GM10248 (cell line): ENCODE measurements around the gene CDKN2D.
"Not testable (repeated sequence)": the region's sequence is repeated elsewhere in the genome, so short reads cannot be mapped to it uniquely, and the experiment has no call there.

Experiments
- CTCF ChIA-PET: fragments of 300-600 bp; sonication (Branson Sonifier 250); formaldehyde crosslinking; extraction: SDS; loops from one replicate; lab custom pipeline; 2021; ENCODE audit warnings: antibody characterized with exemption; lab: Yijun Ruan, JAX
- POLR2A ChIA-PET: fragments of 350-650 bp; sonication (Branson Sonifier 250); formaldehyde crosslinking; extraction: SDS; loops from one replicate; lab custom pipeline; 2020; ENCODE audit warnings: antibody characterized with exemption; lab: Yijun Ruan, JAX
- DNase-seq: peaks from one replicate; pipeline ENCODE4 v3.0.0; 2012; ENCODE audit errors: extremely low spot score
- CTCF ChIP-seq: IDR thresholded peaks from 2 replicates; pipeline ENCODE4 v1.5.1; 2012; ENCODE audit warnings: mild to moderate bottlenecking, low read depth; ENCODE audit errors: extremely low read depth, missing control alignments, control extremely low read depth

Gene CDKN2D

DNA sequence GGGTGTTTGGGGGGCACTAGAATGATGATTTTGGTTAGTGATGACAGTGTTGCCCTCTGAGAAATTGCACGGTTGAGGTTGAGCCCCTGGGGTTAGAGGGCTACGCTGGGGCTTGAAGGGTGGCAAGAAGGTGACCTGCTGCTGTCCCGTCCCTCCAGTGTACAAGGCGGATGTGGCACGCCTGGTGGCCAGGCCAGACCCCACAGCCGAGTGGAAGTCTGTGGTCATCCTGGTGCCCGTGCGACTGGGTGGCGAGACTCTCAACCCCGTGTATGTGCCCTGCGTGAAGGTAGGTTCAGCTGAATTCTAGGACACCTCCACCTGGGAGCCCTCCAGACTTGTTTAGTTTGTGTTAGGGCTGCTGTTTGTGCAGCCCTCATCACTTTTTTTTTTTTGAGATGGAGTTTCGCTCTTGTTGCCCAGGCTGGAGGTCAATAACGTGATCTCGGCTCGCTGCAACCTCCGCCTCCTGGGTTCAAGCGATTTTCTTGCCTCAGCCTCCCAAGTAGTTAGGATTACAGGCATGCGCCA, 20.0 kb downstream of the CDKN2D start:
- CTCF ChIA-PET = interaction anchor here (1.1 kb wide), 1 partner anchor 24 kb away, joined by 3 read pairs; no protein-coding TSS in a partner anchor
- DNase-seq = no peak
- TF ChIP-seq CTCF = no peak
- POLR2A ChIA-PET = no interaction called here

DNA sequence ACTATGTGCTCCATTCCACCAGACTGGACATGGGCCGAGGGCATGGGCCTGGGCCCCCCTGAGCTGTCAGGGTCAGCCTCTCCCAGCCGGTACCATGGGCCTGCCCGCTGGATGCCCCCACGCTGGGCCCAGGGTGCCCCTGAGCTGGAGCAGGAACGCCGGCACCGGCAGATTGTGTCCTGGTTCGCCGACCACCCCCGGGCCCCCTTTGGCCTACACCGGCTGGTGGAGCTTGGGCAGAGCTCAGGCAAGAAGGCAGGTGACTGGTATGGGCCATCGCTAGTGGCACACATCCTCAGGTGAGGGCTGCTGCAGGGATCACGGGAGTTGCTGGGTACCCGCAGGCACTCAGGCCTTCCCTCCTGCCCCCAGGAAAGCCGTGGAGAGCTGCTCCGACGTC, 22.0 kb downstream of the CDKN2D start:
- no peak for TF ChIP-seq CTCF
- no peak for DNase-seq
- ChIA-PET CTCF (interaction anchor here (0.8 to 1.7 kb wide), 3 partner anchors 15 to 34 kb away, joined by 3 to 7 read pairs (median 4); partner anchors contain the start of gene CDKN2D), POLR2A (no interaction called here)

- TF ChIP-seq CTCF = no peak
- DNase-seq = no peak
- ChIA-PET POLR2A (no interaction called here), CTCF (interaction anchor here (0.7 kb wide), 1 partner anchor 9 kb away, joined by 3 read pairs; no protein-coding TSS in a partner anchor)
Observed at GRCh38 chr19:10544753-10545251, 24.0 kb downstream of the CDKN2D start.

DNA sequence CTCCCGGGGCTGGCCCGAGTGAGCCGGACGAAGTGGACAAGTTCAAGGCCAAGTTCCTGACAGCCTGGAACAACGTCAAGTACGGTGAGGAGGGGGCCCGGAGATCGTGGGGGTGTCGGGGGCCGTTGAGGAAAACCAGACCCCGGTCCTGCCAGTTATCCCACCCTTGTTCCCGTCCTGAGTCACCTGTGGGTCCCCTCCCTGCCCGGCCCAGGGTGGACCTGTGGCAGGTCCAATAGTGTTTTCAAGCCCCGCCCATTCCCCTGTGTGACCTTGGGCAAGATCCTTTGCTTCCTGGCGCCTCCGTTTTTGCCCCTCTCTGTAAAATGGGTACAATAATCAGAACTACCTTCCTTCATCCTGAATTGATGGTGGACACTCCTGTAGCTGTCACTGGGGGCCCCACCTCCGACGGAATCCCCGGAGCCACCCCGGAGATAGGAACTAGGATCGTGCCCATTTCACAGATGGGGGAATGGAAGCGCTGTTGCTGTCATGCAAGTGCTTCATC, 24.5 kb downstream of the CDKN2D start:
- ChIA-PET CTCF (interaction anchor here (0.7 kb wide), 1 partner anchor 10 kb away, joined by 3 read pairs; no protein-coding TSS in a partner anchor), POLR2A (no interaction called here)
- peak; percentile 43 for DNase-seq

GRCh38 chr19:10543420-10544241, 25.1 kb downstream of the CDKN2D start, which contains the start of gene ATG4D:
Gene ATG4D, plus strand, starts transcription at chr19:10543904. Its CDS starts 187 bp downstream, at chr19:10544091.
- no peak for TF ChIP-seq CTCF
- CTCF ChIA-PET = interaction anchor here (1.0 to 3.4 kb wide), 10 partner anchors 9 to 156 kb away, joined by 3 to 32 read pairs (median 8); partner anchors contain the start of gene S1PR5
- peak; percentile 97 for DNase-seq
- POLR2A ChIA-PET = no interaction called here

More for the DNA sequence above, 24.5 kb downstream of the CDKN2D start:
- no peak for TF ChIP-seq CTCF

GRCh38 chr19:10543059-10543419, 25.7 kb downstream of the CDKN2D start:
- POLR2A ChIA-PET = no interaction called here
- TF ChIP-seq CTCF = no peak
- no peak for DNase-seq
- CTCF ChIA-PET = interaction anchor here (1.0 to 3.4 kb wide), 11 partner anchors 8 to 157 kb away, joined by 3 to 32 read pairs (median 7); partner anchors contain the start of gene S1PR5

DNA sequence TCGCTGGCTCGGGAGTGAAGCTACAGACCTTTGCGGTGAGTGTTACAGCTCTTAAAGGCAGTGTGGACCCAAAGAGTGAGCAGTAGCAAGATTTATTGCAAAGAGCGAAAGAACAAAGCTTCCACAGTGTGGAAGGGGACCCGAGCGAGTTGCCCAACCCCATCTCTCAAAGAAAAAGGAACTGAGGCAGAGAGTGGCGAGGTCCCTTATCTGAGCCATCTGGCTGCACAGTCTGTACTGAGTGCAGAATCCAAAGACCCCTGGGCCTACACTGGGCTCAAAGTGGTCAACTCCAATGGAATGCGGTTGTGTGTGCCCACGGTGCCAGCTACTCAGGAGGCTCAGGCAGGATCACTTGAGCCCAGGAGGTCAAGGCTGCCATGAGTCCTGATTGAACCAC, 29.8 kb downstream of the CDKN2D start:
- CTCF ChIA-PET = interaction anchor here (1.0 to 1.3 kb wide), 2 partner anchors 14 to 31 kb away, joined by 3 read pairs; no protein-coding TSS in a partner anchor
- POLR2A ChIA-PET = not testable (repeated sequence)

More for the DNA sequence above, 29.8 kb downstream of the CDKN2D start:
- DNase-seq = not testable (repeated sequence)
